HG03066 (cell line): Measurements from ENCODE around the gene KRTAP29-1.

Source experiments
- ATAC-seq: cut with Tn5 transposase; IDR thresholded peaks from one replicate; pipeline ENCODE4 v1.9.1; 2021; ENCODE audit warnings: low read depth; ENCODE audit not compliant: unreplicated experiment

Gene KRTAP29-1

DNA sequence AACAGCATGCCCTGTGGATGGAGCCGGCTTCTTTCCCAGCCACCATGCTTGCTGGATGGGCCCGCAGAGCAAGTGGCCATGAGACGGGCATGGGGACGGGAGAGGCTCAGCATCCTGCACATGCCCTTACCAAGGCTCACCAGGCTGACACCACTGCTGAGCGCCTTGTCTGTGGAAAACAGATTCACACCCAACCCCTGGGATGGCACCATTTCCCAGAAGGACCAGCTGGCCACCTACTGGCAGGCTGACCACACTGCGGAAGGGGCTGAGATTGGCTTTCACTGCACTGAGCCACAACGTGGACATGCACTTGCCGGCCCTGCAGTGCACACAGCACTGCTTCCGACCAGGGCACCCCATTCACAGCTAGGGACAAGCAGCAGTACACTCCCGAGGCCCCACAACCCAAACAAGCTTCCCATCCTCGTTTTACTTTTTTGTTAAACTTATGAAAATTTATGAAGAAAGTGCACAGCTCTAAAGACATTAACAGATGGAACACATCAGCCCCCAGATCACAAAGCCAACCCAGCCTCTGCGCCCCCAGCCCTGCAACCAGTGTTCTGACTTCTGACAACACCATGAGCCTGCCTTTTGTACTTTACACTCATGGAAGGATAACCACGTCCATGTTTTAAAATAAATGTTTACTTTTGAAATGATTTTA is 26.8 kb upstream of the KRTAP29-1 start:
- no peak for ATAC-seq

DNA sequence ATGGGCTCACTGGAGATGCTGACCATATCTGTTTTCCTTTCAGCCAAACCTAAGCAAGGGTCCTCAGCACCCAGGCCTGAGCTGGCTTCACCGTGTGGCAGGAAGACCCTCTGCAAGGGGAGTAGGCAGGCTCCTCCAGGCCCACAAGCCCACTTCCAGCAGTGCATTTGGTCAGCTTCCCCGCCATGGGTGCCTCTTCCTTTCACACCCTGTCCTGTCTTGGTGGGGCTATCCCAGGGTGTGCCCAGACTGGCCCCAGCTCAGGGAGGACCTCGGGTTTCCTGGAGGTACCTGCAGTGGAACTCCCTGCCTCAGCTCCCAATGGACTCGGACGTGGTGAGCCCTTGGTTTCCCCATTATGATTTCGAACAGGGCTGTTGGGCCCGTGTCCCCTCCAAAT is 25.6 kb upstream of the KRTAP29-1 start:
- no peak for ATAC-seq

DNA sequence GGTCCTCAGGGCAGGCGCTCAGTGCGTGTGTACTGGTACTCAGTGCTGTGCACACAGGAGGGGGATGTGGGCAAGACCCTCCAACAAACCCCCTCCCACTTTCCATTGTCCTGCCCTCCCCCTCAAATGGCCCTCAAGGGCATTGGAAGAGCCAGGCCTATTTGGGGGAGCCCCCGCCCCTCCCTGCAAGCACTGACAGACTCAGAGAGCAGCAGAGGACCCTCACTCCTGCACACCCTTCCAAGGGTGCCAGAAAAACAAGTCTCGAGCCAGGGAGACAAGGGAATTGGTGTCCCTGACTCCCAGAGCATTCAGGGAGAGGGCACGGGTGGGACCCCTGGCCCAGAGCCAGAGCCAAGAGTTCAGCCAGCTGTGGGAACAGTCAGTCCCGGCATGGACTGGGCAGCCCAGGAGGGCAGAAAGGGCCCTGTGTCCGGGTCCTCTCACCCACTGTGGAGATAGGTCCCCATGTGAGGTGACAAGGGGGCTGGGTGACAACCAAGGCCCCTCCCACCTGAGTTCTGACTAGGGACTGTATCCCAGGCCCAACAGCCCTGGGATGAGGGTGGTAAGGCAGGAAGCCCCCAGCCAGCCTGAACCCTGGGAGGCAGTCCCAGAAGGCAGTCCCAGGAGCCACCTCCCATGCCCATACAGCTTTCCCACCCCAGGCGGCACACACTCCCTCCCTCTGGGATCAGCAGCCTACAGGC is 24.9 kb upstream of the KRTAP29-1 start:
- ATAC-seq = no peak

DNA sequence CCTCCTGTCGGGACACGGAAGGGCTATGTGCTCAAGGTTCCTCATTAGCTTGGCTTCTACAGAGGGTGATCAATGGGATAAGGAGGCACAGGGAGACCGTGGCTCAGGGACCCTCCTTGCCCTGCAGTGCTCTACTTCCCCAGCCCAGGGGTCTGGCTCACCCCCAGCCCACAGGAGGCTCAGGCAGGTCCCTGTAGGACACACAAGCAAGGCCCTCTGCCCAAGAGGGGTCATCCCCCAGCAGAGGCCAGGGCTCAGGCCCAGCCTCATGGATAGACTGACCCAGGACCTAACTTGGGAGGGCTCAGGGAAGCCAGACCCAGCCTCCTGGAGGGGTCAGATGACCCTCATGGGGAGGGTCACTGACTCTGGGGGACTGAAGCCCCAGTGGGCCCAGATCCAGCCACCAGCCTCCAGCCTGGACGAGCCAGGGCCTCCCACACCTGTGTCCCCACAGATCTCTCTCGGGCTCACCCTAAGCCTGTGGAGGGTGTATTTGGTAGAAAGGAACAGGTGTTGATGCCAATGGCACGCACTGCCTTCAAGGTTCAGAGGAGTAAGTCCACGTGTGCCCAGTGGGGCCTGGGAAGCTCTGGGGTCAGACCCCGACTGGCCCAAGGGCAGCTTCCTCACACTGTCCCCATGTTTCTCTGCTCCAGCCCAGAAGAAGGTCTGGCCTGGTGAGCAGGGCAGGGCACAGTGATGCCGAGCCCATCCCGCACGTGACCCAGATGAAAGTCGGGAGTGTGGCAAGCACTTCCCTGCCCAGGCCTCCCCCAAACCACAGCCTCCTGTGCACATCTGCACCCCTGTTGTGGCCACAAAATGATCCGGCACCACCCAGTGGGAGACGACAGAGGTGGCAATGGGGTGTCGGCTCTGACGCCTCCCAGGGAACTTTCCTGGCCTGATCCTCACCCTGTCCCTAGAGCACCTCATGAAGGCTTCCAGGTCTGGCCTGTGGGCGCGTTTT is 23.8 kb upstream of the KRTAP29-1 start:
- no peak for ATAC-seq

DNA sequence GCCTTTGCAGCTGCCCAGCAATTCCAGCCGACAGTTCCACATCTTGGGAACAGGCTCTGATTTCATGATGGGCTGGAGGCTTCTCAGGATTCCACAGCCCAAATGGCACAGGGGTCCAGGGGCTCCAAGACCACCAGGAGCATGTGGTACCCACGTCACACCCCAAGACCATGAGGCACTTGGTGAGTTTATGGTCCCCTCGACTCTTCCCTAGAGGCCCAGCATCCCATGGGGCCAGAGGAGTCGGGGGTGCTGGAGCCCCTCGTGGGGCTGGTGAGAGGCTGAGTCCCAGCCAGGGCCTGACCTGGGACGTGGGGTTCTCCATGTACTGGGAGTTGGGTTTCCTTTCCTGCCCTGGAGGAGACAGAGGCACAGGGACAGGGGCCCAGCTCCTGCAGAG is 23.0 kb upstream of the KRTAP29-1 start:
- ATAC-seq = no peak

DNA sequence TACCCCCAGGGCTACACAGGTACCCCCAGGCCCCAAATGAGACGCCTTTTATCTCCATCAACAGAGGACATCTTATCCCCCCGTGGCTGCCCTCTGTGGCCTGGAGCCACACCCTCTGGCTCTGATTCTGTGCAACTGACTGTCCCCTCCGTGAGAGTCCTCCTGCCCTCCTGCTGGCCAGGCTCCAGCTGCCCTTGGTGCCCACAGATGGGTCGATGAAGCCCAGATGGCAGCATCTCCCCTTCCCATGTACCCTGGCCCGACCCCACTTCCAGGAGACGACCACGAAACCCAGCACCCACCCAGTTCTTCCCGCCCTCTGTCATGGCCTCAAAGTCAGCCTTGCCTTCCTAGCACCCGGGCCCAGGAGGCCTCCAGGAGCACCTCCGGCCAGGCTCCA is 22.5 kb upstream of the KRTAP29-1 start:
- no peak for ATAC-seq

DNA sequence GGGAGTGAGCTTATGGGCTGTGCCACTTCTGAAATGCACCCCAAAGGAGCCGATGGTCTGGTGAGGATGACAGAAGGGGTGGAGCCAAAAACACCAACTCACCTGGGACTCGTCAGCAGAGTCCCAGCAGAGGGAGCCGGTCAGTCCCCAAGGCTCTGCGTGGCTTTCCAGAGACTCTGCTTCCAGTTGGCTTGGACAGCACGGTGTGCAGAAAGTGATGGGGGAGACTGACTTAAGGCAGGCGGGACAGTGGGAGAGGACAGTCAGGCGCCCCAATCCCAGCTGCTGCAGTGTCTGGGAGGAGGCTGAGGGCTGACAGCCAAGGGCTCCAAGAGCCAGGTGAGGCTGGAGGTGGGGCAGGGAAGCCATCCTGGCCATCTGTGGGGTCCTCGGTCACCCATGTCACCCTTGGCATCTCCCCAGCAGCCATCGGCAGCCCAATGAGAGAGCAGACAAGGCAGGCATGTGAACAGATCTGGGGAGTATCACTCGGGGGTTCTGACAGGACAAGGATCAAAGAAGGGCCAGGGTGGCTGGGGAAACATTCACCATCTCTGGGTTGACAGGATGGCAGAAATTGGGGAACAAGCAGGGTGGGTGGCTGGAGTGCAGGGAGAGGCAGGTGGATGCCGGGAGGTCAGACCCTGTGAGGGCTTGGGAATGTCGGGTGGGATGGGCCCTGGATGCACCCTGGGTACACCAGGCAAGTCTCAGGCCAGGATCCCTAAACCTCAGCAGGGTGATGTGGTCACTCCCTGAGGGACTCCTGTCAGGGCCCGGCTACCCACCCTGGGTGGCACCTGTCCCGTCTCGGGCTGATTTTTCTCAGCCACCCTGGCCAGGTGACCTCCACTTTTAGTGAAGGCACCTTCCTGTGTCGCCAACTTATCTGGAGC is 21.8 kb upstream of the KRTAP29-1 start:
- no peak for ATAC-seq

DNA sequence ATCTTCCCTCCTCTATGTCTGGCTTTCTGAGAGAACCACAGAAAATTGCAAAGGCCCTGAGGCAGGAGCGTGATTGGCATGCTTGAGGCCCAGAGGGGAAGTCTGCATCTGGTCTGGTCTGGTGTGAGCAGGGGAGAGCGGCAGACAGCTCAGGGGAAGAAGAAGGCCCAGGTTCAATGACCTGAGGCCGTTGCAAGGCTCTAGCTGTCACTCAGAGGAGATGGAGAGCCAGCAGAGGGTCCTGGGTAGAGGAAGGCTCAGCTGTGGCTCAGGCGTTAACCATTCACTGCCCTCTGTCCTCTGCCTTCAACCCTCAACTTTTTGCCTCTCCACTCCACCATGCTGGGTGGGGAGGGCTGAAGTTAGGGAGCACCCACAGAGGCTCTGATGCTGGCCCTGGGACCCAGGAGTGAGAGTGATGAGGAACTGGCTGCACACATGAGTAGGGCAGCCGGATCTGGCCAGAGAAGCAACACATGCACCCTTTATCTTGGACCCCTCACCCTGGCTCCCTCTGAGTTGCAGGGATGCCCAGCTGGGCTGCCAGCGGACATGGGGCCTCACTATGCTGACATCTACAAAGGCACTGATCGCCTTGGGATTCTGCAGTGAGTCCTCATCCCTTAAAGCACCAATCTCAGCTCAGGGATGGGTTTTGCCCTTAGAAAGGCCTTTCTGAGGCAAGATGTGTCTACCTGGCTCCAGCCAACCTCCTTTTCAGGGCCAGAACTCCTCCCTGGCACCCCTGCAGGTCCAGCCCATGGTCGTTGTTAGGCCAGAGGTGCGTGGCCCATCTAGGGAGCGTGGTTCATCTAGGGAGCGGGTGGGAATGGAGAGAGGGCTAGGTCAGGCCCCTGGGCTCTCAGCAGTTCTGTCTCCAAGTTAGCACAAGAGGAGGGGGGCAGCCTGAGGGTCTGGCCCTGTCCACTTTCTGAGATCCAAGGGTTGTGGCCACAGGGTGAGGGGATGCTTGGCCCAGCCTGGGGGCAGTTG is 20.5 kb upstream of the KRTAP29-1 start:
- no peak for ATAC-seq

DNA sequence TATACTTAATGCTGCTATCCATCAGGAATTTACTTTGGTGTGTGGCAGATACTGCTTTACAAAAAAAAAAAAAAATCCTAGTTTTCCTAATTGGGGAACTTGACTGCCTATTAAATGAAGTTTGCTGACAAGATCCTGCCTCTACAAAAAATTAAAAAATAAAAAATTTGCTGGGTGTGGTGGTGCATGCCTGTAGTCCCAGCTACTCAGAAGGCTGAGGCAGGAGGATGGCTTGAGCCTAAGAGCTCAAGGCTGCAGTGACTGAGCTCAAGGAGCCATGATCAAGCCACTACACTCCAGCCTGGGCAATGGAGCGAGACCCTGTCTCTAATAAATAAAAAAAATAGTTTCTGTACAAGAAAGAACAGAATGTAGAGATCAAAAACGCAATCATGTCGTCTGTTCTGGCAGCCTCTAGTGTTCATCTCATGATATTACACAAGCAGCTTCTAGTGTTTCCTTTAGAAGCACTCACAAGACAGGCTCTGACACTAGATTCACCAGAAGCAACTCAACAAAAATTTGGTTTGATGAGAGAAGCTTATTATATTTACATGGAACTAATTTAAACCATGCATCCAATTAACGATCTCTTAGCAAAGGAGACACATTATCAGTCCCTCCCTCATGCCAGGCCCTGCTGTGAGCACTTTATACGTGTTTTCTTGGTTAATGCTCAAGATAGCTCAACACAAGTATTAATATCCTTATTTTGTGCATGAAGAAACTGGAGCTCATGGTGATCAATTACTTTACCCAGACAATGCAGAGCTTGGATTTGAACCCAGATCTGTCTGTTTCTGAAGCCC is 19.6 kb upstream of the KRTAP29-1 start:
- ATAC-seq = no peak

DNA sequence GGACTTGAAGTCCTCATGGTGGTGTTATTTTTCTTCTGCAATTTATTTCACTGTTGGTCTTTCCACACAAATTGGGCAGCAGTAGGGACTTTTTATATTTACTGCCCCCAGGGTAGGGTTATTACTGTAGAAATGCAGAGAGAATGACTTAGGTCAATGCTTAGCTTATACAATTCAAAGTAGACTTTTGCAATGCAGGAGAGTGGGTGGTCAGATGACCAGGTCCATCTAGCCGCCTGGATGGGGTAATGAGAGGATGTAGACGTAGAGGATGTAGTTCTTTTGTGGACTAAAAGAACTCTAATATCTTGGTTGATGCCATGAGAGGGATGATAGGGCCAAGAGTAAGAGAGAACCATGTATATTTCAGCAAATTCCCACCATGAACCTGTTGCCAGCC is 15.6 kb upstream of the KRTAP29-1 start:
- no peak for ATAC-seq

DNA sequence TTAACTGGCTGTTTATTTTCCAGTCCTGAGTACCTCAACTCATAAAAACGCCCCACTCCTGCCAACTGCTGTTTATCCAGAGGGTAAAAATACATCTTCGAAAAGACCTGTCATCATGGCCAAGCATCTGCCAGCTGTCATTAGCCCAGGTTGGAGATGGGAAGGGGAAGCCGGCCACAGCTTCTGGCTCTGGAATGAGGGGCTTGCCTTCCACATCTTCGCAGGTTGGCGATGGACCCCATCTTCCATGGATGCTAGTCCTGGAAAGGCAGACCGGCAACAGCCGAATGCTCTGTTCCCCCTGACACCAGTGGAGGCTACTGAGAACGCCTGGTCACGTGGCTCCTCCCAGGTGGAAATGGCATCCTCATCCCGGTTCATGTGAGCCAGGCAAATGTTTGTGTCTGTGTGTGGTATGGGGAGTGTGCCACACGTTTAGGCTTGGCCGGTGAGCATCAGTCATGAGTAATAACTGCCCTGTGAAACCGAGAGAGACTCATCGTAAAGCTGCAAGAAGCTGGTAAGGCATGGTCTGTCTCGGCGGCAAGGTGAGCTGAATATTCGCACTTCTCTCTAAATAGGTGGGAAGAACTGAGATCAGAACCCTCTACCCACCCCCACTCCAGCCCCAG is 13.3 kb upstream of the KRTAP29-1 start:
- ATAC-seq = no peak

DNA sequence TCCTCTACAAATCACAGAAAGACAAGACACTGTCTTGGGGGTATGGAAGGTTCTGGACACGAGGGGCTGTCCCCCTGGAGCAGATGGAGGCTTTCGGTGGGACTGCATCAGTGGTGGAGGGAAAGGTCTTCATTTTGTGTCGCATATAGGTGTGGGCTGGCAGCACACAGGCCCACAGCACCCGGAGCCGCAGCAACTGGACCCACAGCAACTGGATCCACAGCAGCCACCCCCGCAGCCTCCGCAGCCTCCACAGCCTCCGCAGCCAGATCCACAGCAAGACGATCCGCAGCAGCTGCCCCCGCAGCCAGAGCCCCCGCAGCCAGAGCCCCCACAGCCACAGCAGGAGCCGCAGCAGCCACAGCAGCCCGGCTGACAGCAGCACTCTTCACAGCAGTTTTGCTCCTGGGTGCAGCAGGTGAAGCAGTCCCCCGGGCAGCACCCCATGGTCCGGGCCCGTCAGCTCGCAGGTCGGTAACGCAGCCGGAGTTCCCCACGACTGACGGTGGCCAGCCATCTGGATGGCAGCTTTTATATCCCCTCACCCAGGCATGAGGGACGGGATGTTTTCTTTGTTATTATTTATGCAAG is 12.6 kb upstream of the KRTAP29-1 start, which contains the start of gene KRTAP17-1:
Gene KRTAP17-1 (minus strand): TSS at position 507 of the 591 bp plus-strand sequence. CDS start 60 bp downstream, at position 447.
- no peak for ATAC-seq

DNA sequence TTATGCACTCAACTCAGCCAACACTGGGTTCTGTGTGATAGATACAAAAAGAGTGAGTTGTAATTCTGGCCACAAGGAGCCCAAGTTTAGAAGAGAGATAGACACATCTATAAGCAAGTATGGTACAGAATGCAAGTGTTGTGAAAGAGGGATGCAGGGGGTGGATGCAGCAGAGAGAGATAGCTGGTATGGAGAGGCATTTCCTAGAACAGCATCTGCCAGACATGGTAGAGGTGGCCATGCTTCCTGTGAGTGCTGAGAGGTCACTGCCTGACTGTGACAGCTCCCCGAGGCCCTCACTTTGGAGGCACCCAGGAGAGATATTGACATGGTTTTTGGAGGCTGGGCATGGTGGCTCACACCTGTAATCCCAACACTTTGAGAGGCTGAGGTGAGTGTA is 8.5 kb upstream of the KRTAP29-1 start:
- ATAC-seq = no peak

DNA sequence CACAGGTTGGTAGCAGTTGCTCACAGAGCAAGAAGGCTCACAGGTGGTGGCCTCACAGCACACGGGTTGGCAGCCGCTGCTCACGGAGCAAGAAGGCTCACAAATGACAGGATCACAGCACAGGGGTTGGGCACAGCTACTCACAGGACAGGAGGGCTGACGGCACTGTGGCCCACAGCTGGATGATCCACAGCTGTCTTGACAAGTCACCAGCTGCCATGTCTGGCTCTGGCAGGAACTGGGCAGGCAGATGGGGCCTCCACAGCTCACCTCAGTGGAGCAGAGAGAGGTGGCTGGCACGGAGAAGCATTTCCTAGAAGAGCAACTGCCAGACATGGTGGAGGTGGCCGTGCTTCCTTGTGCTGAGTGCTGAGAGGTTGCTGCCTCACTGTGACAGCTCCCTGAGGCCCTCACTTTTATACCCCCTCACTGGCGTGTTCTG is 6.3 kb upstream of the KRTAP29-1 start, which contains the start of gene KRTAP16-1:
Gene KRTAP16-1 (minus strand): TSS at position 392 of the 442 bp plus-strand sequence. CDS start 56 bp downstream, at position 336.
- no peak for ATAC-seq

DNA sequence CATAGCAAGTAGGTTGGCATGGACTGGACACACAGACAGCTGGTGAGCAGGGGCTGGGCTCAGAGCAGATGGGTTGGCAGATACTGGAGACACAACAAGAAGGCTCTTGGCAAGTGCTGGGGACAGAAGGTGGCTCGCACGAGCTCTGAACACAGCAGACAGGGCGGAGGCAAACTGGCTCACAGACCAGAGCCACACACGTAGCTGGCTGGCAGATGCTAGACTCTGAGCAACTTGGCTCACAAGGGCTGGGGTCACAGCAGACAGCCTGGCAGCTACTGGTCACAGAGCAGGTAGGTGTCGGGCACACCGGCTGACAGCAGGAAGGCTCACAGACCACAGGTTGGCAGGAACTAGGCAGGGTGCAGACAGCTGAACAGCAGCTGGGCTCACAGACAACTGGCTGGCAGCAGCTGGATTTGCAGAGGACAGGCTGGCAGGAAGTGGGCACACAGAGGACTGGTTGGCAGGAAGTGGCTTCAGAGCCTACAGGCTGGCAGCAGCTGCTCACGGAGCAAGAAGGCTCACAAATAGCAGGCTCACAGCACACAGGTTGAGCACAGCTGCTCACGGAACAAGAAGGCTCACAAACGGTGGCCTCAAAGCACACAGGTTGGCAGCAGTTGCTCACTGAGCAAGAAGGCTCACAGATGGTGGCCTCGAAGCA is 5.7 kb upstream of the KRTAP29-1 start:
- ATAC-seq = no peak

DNA sequence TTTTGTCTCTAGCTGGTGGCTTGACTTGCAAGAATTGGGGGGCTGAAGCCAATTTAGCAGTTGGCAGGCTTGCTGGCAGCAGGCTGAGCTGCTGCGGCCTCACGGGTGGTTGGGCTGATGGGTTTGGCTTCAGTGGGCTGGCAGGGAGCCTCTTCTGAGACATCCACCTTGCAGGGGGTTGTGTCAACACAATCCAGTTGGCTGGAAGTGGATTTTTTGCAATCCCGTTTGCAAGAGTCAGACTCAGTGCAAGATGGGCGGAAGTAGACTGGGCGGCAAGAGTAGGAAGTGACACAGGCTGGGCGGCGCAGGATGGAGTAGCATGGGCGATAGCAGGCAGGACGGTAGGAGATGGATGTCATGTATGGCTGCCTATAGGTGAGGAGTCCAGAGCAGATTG is 5.0 kb upstream of the KRTAP29-1 start:
- no peak for ATAC-seq

DNA sequence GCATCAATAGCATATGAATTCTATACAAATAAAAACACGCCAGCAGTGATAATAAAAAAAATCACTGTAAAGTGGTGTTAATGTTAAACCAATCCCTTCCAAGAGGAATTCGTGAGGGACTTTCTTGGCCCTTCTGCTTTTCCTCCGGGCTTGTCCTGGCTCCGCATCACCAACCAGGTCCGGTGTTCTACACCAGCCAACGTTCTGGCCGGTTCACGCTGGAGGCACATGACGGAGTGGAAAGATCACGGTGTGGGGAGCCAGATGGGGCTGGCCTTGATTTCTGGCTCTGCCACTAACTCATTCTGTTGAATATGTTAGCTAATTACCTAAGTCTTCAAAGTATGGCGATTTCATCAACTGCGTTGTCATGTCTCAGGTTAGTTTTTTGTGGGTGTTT is 1.4 kb upstream of the KRTAP29-1 start:
- ATAC-seq = no peak
